HEK293 (cell line): Measurements from ENCODE around the gene FGD5.

ENCODE experiments used
- ATF2 ChIP-seq: fragments of 450-650 bp; formaldehyde crosslinking; IDR thresholded peaks from 2 replicates; pipeline ENCODE4 v1.5.1; 2016; ENCODE audit warnings: missing biosample characterization, missing genetic modification characterization, low read depth
- TSHZ1 ChIP-seq: fragments of 450-650 bp; formaldehyde crosslinking; IDR thresholded peaks from 2 replicates; pipeline ENCODE4 v1.5.1; 2016; ENCODE audit warnings: missing biosample characterization, missing genetic modification characterization, borderline replicate concordance
- ZBTB21 ChIP-seq: fragments of 450-650 bp; formaldehyde crosslinking; IDR thresholded peaks from 2 replicates; pipeline ENCODE4 v1.5.1; 2017; ENCODE audit warnings: missing biosample characterization, missing genetic modification characterization
- ZNF274 ChIP-seq, 2 experiments: fragments of 200-500 bp in 1 of 2; fragments of 450-650 bp in 1 of 2; sonication (Bioruptor generic) in 1 of 2; formaldehyde crosslinking in 1 of 2; IDR thresholded peaks; 2 replicates each; pipeline versions ENCODE4 v1.5.1 to v1.6.1; 2014 to 2016; ENCODE audit warnings: borderline replicate concordance in 1 of 2, inconsistent platforms in 1 of 2, low read length in 1 of 2, missing biosample characterization in 1 of 2, missing genetic modification characterization in 1 of 2
- ZNF280C ChIP-seq: fragments of 450-650 bp; formaldehyde crosslinking; IDR thresholded peaks from 2 replicates; pipeline ENCODE4 v1.5.1; 2016; ENCODE audit warnings: missing biosample characterization, missing genetic modification characterization
- ZNF510 ChIP-seq: fragments of 450-650 bp; formaldehyde crosslinking; IDR thresholded peaks from 2 replicates; pipeline ENCODE4 v1.5.1; 2018; ENCODE audit warnings: mild to moderate bottlenecking, missing genetic modification characterization, missing biosample characterization; ENCODE audit not compliant: insufficient replicate concordance
- ZNF677 ChIP-seq: fragments of 450-650 bp; IDR thresholded peaks from 2 replicates; pipeline ENCODE4 v1.5.0; 2018; ENCODE audit warnings: missing biosample characterization, mild to moderate bottlenecking, missing genetic modification characterization, moderate library complexity
- TF ChIP-seq, protein P1 (sequence below): fragments of 450-650 bp; formaldehyde crosslinking; IDR thresholded peaks from 2 replicates; pipeline ENCODE4 v1.5.1; 2016; ENCODE audit warnings: missing biosample characterization, missing genetic modification characterization
- TF ChIP-seq, protein P2 (sequence below): fragments of 450-650 bp; formaldehyde crosslinking; IDR thresholded peaks from 2 replicates; pipeline ENCODE4 v1.5.1; 2016; ENCODE audit warnings: missing biosample characterization, missing genetic modification characterization
- TF ChIP-seq, protein P3 (sequence below): fragments of 450-650 bp; formaldehyde crosslinking; IDR thresholded peaks from 2 replicates; pipeline ENCODE4 v1.5.1; 2016; ENCODE audit warnings: missing biosample characterization, missing genetic modification characterization

DNA sequence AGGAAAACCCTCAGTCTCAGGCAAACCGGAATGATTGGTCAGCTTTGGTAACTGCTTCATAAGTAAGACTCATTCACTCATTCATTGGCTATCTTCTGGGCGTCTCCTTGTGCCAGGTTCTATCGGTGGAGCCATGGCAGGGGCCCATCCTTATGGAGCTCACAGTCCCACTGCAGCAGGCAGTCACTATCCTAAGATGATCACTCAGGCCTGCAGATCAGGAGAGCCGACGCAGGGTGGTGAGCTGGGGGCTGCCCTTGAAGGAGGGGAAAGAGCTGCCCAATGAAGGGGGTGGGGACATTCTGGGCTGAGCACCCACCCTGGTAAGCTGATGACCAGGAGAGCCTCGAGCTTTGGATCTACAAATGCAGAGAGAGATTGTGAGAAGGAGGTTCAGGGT is 20.5 kb upstream of the FGD5 start:
- TF ChIP-seq, protein P1, sequence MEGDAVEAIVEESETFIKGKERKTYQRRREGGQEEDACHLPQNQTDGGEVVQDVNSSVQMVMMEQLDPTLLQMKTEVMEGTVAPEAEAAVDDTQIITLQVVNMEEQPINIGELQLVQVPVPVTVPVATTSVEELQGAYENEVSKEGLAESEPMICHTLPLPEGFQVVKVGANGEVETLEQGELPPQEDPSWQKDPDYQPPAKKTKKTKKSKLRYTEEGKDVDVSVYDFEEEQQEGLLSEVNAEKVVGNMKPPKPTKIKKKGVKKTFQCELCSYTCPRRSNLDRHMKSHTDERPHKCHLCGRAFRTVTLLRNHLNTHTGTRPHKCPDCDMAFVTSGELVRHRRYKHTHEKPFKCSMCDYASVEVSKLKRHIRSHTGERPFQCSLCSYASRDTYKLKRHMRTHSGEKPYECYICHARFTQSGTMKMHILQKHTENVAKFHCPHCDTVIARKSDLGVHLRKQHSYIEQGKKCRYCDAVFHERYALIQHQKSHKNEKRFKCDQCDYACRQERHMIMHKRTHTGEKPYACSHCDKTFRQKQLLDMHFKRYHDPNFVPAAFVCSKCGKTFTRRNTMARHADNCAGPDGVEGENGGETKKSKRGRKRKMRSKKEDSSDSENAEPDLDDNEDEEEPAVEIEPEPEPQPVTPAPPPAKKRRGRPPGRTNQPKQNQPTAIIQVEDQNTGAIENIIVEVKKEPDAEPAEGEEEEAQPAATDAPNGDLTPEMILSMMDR (tag by site-specific recombination), result no peak
- TF ChIP-seq TSHZ1 (tag by site-specific recombination) (no peak), ZBTB21 (tag by site-specific recombination) (no peak), ZNF274 (IDR thresholded peaks at IDR 0.05; ENCODE audit: low read length) (no peak), ZNF274 (tag by site-specific recombination; IDR thresholded peaks at IDR 0.05; ENCODE audit: borderline replicate concordance) (no peak), ZNF280C (no peak), ATF2 (no peak), ZNF677 (tag by site-specific recombination) (no peak), ZNF510 (no peak)
- TF ChIP-seq, protein P2, sequence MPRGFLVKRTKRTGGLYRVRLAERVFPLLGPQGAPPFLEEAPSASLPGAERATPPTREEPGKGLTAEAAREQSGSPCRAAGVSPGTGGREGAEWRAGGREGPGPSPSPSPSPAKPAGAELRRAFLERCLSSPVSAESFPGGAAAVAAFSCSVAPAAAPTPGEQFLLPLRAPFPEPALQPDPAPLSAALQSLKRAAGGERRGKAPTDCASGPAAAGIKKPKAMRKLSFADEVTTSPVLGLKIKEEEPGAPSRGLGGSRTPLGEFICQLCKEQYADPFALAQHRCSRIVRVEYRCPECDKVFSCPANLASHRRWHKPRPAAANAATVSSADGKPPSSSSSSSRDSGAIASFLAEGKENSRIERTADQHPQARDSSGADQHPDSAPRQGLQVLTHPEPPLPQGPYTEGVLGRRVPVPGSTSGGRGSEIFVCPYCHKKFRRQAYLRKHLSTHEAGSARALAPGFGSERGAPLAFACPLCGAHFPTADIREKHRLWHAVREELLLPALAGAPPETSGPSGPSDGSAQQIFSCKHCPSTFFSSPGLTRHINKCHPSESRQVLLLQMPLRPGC (tag by site-specific recombination), result no peak
- TF ChIP-seq, protein P3, sequence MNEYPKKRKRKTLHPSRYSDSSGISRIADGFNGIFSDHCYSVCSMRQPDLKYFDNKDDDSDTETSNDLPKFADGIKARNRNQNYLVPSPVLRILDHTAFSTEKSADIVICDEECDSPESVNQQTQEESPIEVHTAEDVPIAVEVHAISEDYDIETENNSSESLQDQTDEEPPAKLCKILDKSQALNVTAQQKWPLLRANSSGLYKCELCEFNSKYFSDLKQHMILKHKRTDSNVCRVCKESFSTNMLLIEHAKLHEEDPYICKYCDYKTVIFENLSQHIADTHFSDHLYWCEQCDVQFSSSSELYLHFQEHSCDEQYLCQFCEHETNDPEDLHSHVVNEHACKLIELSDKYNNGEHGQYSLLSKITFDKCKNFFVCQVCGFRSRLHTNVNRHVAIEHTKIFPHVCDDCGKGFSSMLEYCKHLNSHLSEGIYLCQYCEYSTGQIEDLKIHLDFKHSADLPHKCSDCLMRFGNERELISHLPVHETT, result no peak
